ENCODE results near the gene QRICH2. TPM values are rescaled to one million over a fixed set of nuclear protein-coding genes. Genes with fewer than 3 reads are reported as not detected.

Gene QRICH2
- total and polyA plus RNA-seq, 9 of the 15 experiments (the other 6 are each of a cell fraction or from before 2014, with no cell fraction given), result 0.03 to 1.6 (median 0.81) TPM

GRCh38 chr17:76277300-76278267 is 30.5 kb downstream of the QRICH2 start (continued):
- TF ChIP-seq MBD1 (CRISPR knock-in tag; IDR thresholded peaks at IDR 0.05), result no peak
- no peak for TF ChIP-seq SREBF1 (IDR thresholded peaks at IDR 0.05; ENCODE audit: borderline replicate concordance, low read depth, low read length)
- no peak for TF ChIP-seq KDM5B (IDR thresholded peaks at IDR 0.05; ENCODE audit: insufficient replicate concordance, low read depth, low read length)
- no peak for TF ChIP-seq NCOA1 (IDR thresholded peaks at IDR 0.05; ENCODE audit: low read depth)
- TF ChIP-seq SAP30 (IDR thresholded peaks at IDR 0.05; ENCODE audit: borderline replicate concordance, insufficient read depth, low read depth, low read length, poor library complexity, severe bottlenecking), result no peak
- no peak for TF ChIP-seq RFX5 (IDR thresholded peaks at IDR 0.05; ENCODE audit: low read depth, low read length)
- no peak for TF ChIP-seq ZNF41 (CRISPR knock-in tag; conservative IDR thresholded peaks at IDR 0.05)
- no peak for TF ChIP-seq ZNF511 (CRISPR knock-in tag; IDR thresholded peaks at IDR 0.05)
- no peak for TF ChIP-seq MYBL2 (IDR thresholded peaks at IDR 0.05; ENCODE audit: low read depth)
- TF ChIP-seq MYBL2 (CRISPR knock-in tag; IDR thresholded peaks at IDR 0.05; ENCODE audit: borderline replicate concordance), result no peak
- TF ChIP-seq NFIC (IDR thresholded peaks at IDR 0.05), result peak; percentile 16; the same call in 1 of the 2 replicates
- no peak for TF ChIP-seq CTCF (IDR thresholded peaks at IDR 0.05 in 2 of 3, conservative IDR thresholded peaks at IDR 0.05 in 1 of 3; ENCODE audit: insufficient read depth in 2 of 3, low read depth in 1 of 3, low read length in 3 of 3)
- TF ChIP-seq, protein P1, sequence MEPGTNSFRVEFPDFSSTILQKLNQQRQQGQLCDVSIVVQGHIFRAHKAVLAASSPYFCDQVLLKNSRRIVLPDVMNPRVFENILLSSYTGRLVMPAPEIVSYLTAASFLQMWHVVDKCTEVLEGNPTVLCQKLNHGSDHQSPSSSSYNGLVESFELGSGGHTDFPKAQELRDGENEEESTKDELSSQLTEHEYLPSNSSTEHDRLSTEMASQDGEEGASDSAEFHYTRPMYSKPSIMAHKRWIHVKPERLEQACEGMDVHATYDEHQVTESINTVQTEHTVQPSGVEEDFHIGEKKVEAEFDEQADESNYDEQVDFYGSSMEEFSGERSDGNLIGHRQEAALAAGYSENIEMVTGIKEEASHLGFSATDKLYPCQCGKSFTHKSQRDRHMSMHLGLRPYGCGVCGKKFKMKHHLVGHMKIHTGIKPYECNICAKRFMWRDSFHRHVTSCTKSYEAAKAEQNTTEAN (CRISPR knock-in tag; IDR thresholded peaks at IDR 0.05), result peak; percentile 79; the same call in 1 of the 2 replicates
- TF ChIP-seq TSC22D4 (tag; IDR thresholded peaks at IDR 0.05), result no peak
- TF ChIP-seq, protein P2, sequence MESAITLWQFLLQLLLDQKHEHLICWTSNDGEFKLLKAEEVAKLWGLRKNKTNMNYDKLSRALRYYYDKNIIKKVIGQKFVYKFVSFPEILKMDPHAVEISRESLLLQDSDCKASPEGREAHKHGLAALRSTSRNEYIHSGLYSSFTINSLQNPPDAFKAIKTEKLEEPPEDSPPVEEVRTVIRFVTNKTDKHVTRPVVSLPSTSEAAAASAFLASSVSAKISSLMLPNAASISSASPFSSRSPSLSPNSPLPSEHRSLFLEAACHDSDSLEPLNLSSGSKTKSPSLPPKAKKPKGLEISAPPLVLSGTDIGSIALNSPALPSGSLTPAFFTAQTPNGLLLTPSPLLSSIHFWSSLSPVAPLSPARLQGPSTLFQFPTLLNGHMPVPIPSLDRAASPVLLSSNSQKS (CRISPR knock-in tag; IDR thresholded peaks at IDR 0.05), result no peak
- no peak for TF ChIP-seq GMEB1 (CRISPR knock-in tag; IDR thresholded peaks at IDR 0.05)

Measured in K562 (cell line).